Raji (cell line): ENCODE results near the gene HS3ST1.

Source experiments
- POLR2A ChIP-seq: IDR thresholded peaks from 2 replicates; pipeline ENCODE4 v1.6.1; 2011; ENCODE audit warnings: low read depth, low read length, control low read depth; ENCODE audit not compliant: insufficient read depth

The HS3ST1 gene

GRCh38 chr4:11441194-11441556 lies 12.5 kb upstream of the HS3ST1 start:
- no peak for TF ChIP-seq POLR2A

GRCh38 chr4:11440481-11441193 lies 11.9 kb upstream of the HS3ST1 start:
- TF ChIP-seq POLR2A: no peak

DNA sequence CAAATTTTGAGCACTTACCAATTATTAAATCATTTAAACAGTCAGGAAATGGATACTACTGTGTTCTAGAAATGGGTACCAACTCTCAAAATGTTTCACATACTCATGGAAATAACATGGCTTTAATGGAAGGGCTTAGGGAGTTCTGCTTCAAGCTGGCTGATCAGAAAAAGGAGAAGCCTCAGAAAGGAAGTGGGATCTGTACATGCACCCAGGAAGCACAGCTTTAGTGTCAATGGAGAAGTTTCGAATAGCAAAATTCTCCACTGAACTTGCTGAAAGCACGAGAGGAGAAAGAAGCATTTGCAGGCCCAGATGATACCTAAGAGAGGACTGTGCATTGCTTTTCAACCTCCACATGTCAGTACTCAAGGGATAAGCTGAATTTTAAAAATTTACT lies 11.1 kb upstream of the HS3ST1 start:
- no peak for TF ChIP-seq POLR2A

GRCh38 chr4:11438647-11439046 lies 10.0 kb upstream of the HS3ST1 start:
- no peak for TF ChIP-seq POLR2A

DNA sequence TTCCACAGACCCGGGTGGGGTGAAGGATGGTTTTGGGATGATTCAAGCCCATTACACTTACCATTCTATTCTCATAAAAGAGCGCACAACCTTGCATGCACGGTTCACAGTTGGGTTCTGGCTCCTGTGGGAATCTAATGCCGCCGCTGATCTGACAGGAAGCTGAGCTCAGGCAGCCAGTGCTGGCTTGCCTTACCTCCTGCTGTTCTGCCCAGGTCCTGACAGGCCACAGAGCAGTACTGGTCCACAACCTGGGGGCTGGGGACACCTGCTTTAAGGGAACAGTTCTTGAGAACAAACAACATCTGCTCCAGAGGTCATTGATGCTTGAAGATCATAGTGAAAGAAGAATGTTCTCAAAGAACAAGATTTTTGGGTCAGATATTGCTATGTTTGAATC lies 8.0 kb upstream of the HS3ST1 start:
- TF ChIP-seq POLR2A: no peak

- TF ChIP-seq POLR2A: no peak
These were observed 7.4 kb upstream of the HS3ST1 start for GRCh38 chr4:11436084-11436483.

DNA sequence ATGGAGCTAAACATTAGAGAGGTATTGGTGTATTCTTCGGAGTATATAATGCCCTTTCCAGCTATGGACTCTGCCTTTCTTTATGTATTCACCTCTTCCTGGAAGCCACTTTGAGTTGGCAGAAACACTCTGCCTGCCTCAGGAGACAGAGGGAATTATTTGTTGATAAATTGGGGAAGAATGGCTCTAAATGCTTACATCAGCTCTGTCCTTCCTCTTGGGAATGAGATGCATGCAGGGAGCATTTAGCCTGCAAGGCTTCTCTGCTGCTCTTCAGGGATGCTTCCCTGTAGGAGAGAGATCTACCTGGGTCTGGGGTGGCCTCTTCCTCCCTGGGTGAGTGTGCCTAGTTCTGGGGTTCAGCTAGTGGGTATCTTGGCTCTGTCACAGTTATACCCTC lies 6.9 kb upstream of the HS3ST1 start:
- TF ChIP-seq POLR2A: no peak

GRCh38 chr4:11431111-11431510 lies 2.4 kb upstream of the HS3ST1 start:
- TF ChIP-seq POLR2A: no peak

DNA sequence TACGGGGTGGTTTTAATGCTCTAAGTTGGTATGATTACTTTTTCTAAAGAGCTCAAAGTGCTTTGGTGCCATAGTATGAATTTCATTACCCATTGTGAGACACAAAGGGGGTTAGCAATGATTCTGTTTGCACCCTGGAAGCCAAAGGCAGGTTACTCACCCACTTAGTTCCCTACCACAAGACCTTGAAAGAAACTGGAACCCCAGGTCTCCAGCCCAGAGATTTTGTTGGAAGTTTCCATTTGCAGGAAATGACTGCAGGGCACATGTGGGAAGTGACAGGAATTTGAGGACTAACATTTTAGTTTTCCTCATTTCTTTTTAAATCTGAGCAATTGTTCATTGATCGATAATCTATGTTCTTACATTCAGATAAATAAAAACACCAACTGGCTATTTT lies 1.8 kb upstream of the HS3ST1 start:
- no peak for TF ChIP-seq POLR2A

- TF ChIP-seq POLR2A: no peak
These were observed 978 bp upstream of the HS3ST1 start for GRCh38 chr4:11429699-11430045.

GRCh38 chr4:11428899-11429698 lies 405 bp upstream of the HS3ST1 start:
- TF ChIP-seq POLR2A: no peak

DNA sequence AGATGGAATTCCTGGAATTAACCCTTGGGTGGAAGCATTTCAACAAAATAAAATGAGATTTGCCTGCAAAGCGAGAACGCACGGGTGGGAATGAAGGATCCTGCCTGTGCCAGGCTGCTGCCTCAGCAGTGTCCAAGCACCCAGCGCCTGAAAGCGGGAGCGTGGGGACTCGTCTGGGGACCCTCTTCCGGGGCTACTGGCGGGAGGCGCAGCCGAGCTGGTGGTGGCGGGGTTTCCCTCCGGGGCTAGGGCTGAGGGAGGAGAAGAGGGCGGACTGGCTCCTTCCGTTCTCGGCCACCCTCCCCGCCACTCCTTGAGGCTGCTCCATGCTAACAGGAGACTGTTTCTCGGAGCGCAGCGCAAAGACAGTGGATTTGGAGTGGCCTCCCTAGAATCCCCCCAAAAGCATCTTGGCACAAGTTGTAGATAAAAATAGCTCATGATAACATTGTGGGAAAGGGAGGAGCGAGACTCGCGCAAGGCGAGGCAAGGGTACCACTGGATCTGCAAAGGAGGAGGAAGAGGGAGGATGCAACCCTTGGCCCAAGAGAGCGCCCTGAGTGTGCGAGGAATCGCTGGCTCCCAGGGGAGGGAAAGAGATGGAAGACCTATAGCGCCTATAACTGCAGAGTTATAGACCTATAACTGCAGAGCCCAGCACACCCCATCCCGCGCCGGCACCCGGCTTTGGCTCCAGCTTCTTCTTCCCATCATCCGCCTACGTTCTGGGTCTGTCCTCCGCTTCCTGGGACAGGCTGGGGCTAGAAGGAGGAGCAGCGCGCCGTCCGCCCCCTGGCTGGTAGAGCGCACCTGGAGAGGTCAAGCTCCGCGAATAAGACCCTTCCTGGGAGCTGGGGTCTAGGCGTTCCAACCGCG lies 1.3 kb downstream of the HS3ST1 start:
- TF ChIP-seq POLR2A: no peak

DNA sequence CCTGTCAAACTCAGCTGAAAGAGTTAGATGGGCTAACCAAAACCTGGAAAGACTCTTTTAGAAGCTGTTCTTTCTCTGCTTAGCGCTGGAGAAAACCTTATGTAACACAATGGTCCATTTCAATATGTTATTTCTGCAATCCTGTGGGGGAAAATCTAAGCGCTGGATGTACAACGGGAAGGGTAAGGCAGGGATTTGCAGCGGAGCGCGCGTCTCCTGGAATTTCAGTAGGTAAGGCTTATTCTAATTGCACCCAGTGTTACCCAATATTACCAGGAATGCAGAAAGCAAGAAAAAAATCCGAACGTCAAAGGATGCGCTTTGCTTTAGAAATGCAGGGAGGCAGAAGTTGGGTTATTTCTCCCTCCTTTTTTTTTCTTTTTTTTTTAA lies 2.0 kb downstream of the HS3ST1 start:
- no peak for TF ChIP-seq POLR2A

GRCh38 chr4:11426003-11426402 lies 2.7 kb downstream of the HS3ST1 start:
- no peak for TF ChIP-seq POLR2A

GRCh38 chr4:11424856-11425255 lies 3.8 kb downstream of the HS3ST1 start:
- TF ChIP-seq POLR2A: no peak

DNA sequence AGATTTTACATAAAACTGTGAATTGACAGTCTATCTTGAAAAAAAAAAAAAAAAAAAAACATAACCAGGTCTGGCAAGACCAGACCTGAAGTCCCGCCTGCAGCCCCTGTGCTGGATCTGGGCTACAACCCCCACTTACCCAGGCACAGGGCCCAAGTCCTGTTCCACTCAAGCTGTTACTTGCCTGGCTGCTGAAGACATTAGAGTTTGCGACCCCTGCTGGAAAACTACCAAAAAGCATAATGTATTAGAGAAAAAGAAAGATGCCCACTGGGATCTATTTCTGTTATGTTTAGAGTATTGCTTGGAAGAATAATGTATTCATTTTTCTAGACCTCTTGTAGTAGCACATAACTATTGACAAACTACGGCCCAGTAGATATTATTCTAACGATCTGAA lies 4.7 kb downstream of the HS3ST1 start:
- no peak for TF ChIP-seq POLR2A

DNA sequence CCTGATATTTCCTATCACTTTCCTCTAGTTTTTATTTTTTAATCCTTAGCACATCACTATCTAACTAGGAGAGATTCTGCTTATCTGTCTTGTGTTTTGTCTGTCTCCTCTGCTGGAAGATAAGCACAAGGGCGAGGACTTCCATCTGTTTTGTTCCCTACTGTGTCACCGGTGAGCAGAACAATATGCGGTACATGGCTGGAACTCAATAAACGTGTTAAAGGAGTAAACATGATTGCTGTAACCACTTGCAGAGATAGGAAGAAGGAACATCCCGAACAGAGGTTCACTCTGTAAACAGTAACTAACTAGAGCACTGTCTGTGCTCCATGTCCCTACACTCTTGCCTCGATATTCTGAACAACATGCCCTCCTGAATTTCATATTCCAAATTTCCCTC lies 5.2 kb downstream of the HS3ST1 start:
- no peak for TF ChIP-seq POLR2A

DNA sequence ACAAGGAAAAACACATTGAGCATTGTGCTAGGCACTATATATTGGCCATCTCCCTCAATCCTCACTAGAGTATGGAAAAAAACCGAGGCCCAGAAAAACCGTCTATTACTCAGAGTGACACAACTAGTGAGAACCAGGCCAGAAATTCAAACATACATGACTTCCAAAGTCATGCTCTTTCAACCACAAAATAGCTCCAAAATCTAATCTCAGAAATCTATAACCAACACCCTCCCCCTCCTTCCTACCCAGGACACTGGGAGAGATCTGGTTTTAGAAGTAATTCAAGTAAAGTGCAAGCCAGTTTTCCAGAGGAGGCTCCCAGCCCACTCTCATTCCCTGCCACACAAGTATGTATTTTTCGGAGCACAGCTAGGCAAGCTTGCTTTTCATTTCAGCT lies 7.6 kb downstream of the HS3ST1 start:
- TF ChIP-seq POLR2A: no peak
